Skeletal muscle cell (primary cell): ENCODE results near the gene ZNF433.
A peak's percentile ranks its signal among the peaks of the same experiment; 100 is the strongest.
"Not testable (repeated sequence)": the region's sequence is repeated elsewhere in the genome, so short reads cannot be mapped to it uniquely, and the experiment has no call there.

Experiments used
- DNase-seq: peaks from one replicate; pipeline ENCODE4 v3.0.0-alpha.2; 2010; ENCODE audit warnings: low read depth
- H3K4me3 ChIP-seq: 2 replicates; pipeline ENCODE4 v1.5.1; 2011; ENCODE audit warnings: low read depth, mild to moderate bottlenecking, control low read depth, low read length, moderate library complexity

Gene ZNF433

GRCh38 chr19:11995174-11995573 lies 40.3 kb downstream of the ZNF433 start:
- H3K4me3 ChIP-seq: no peak overlapping the region
- no peak for DNase-seq

- H3K4me3 ChIP-seq, DNase-seq: not testable (repeated sequence)
Measured at GRCh38 chr19:11991921-11992320, 43.6 kb downstream of the ZNF433 start.

- H3K4me3 ChIP-seq: peak overlapping the region; percentile 79
Measured at GRCh38 chr19:11989112-11989456, 46.4 kb downstream of the ZNF433 start.

GRCh38 chr19:11987405-11988281 lies 47.8 kb downstream of the ZNF433 start:
- DNase-seq: peak; percentile 71
- peak overlapping the region; percentile 79 for H3K4me3 ChIP-seq

More at GRCh38 chr19:11989112-11989456, 46.4 kb downstream of the ZNF433 start:
- no peak for DNase-seq

GRCh38 chr19:11986754-11987153 lies 48.7 kb downstream of the ZNF433 start:
- no peak overlapping the region for H3K4me3 ChIP-seq
- DNase-seq: no peak

- DNase-seq: no peak
- H3K4me3 ChIP-seq: no peak overlapping the region
Measured at GRCh38 chr19:11984986-11985385, 50.5 kb downstream of the ZNF433 start.

GRCh38 chr19:11982526-11982925 lies 53.0 kb downstream of the ZNF433 start:
- no peak overlapping the region for H3K4me3 ChIP-seq
- DNase-seq: no peak

- no peak for DNase-seq
- no peak overlapping the region for H3K4me3 ChIP-seq
Measured at GRCh38 chr19:11979527-11979926, 56.0 kb downstream of the ZNF433 start.

GRCh38 chr19:11978492-11979100 lies 56.9 kb downstream of the ZNF433 start:
- H3K4me3 ChIP-seq: no peak overlapping the region
- DNase-seq: no peak

GRCh38 chr19:11973019-11973810 lies 62.3 kb downstream of the ZNF433 start:
- no peak for DNase-seq
- no peak overlapping the region for H3K4me3 ChIP-seq

GRCh38 chr19:11971041-11971440 lies 64.4 kb downstream of the ZNF433 start:
- H3K4me3 ChIP-seq: no peak overlapping the region
- DNase-seq: no peak

GRCh38 chr19:11970174-11970573 lies 65.3 kb downstream of the ZNF433 start:
- DNase-seq: no peak
- H3K4me3 ChIP-seq: no peak overlapping the region

GRCh38 chr19:11964858-11965645 lies 70.4 kb downstream of the ZNF433 start, which contains the start of gene ZNF763:
TSS of gene ZNF763 (plus strand) at chr19:11965040. CDS start at chr19:11965209, 169 bp downstream.
- peak within 1 kb of the TSS; percentile 44 for H3K4me3 ChIP-seq

More at GRCh38 chr19:11964858-11965645, 70.4 kb downstream of the ZNF433 start, which contains the start of gene ZNF763:
- DNase-seq: no peak
